ENCODE measurements around the gene MAPKAP1.
"Not testable (repeated sequence)": the region's sequence is repeated elsewhere in the genome, so short reads cannot be mapped to it uniquely, and the experiment has no call there.

MAPKAP1 gene

GRCh38 chr9:125593581-125594222 lies 113.3 kb downstream of the MAPKAP1 start:
- DNase-seq: peak in 1 of 2 donors; percentile 60

GRCh38 chr9:125591888-125592287 lies 115.1 kb downstream of the MAPKAP1 start:
- no peak for DNase-seq

- no peak for DNase-seq
Observed at GRCh38 chr9:125591245-125591644, 115.8 kb downstream of the MAPKAP1 start.

GRCh38 chr9:125589287-125589686 lies 117.7 kb downstream of the MAPKAP1 start:
- no peak for DNase-seq

- DNase-seq: no peak
Observed at GRCh38 chr9:125587819-125588460, 119.1 kb downstream of the MAPKAP1 start.

GRCh38 chr9:125586172-125586511 lies 120.9 kb downstream of the MAPKAP1 start:
- DNase-seq: no peak

GRCh38 chr9:125585503-125586171 lies 121.4 kb downstream of the MAPKAP1 start:
- no peak for DNase-seq

- no peak for DNase-seq
Observed at GRCh38 chr9:125580701-125581286, 126.2 kb downstream of the MAPKAP1 start.

- no peak for DNase-seq
Observed at GRCh38 chr9:125579030-125579932, 127.7 kb downstream of the MAPKAP1 start.

GRCh38 chr9:125574126-125574877 lies 132.7 kb downstream of the MAPKAP1 start:
- no peak for DNase-seq

GRCh38 chr9:125572461-125572860 lies 134.5 kb downstream of the MAPKAP1 start:
- DNase-seq: not testable (repeated sequence)

- DNase-seq: not testable (repeated sequence)
Observed at GRCh38 chr9:125571824-125572223, 135.2 kb downstream of the MAPKAP1 start.

GRCh38 chr9:125570246-125570645 lies 136.8 kb downstream of the MAPKAP1 start:
- no peak for DNase-seq

GRCh38 chr9:125568621-125569020 lies 138.4 kb downstream of the MAPKAP1 start:
- DNase-seq: no peak

GRCh38 chr9:125566051-125566450 lies 141.0 kb downstream of the MAPKAP1 start:
- not testable (repeated sequence) for DNase-seq

GRCh38 chr9:125565126-125565525 lies 141.9 kb downstream of the MAPKAP1 start:
- DNase-seq: no peak

GRCh38 chr9:125564631-125565030 lies 142.4 kb downstream of the MAPKAP1 start:
- DNase-seq: no peak

- DNase-seq: no peak
Observed at GRCh38 chr9:125561509-125562148, 145.4 kb downstream of the MAPKAP1 start.

- DNase-seq: no peak
Observed at GRCh38 chr9:125559894-125560293, 147.1 kb downstream of the MAPKAP1 start.

GRCh38 chr9:125559194-125559593 lies 147.8 kb downstream of the MAPKAP1 start:
- no peak for DNase-seq

- peak in 1 of 2 donors; percentile 72 for DNase-seq
Observed at GRCh38 chr9:125558453-125559092, 148.4 kb downstream of the MAPKAP1 start.

Data from bone marrow (tissue), 2 donors.